Adrenal gland (tissue), 12 donors: ENCODE results near the gene C20orf141. TPM values are rescaled to one million over a fixed set of nuclear protein-coding genes. Genes with fewer than 3 reads are reported as not detected.

Experiments used
- DNase-seq, 7 donors: peaks; one replicate each; pipeline ENCODE4 v3.0.0-alpha.2; 2019 to 2020
- H3K27ac ChIP-seq, 5 donors: fragments of 200-600 bp; sonication (generic) in 4 of 5; 1 replicate in 3 of 5; 2 replicates in 2 of 5; pipeline versions ENCODE4 v1.5.1 to v1.8.0; 2016 to 2020; ENCODE audit warnings: mild to moderate bottlenecking in 1 of 5
- H3K27me3 ChIP-seq: fragments of 200-600 bp; 2 replicates; pipeline ENCODE4 v1.8.0; 2021
- H3K36me3 ChIP-seq, 2 donors: fragments of 200-600 bp; replicated peaks in 1 of 2; 1 replicate in 1 of 2; 2 replicates in 1 of 2; pipeline versions ENCODE4 v1.5.1 to v1.8.0; 2018 to 2022
- H3K4me1 ChIP-seq, 2 donors: fragments of 200-600 bp; replicated peaks in 1 of 2; 1 replicate in 1 of 2; 2 replicates in 1 of 2; pipeline versions ENCODE4 v1.5.1 to v1.8.0; 2018 to 2021
- H3K4me3 ChIP-seq, 4 donors: fragments of 200-600 bp; sonication (generic) in 3 of 4; one replicate each; pipeline ENCODE4 v1.5.1; 2016 to 2018
- H3K9me3 ChIP-seq, 3 donors: fragments of 200-600 bp; sonication (generic) in 1 of 3; replicated peaks in 1 of 3; 1 replicate in 2 of 3; 2 replicates in 1 of 3; pipeline versions ENCODE4 v1.5.1 to v1.8.0; 2016 to 2021
- POLR2A ChIP-seq, 2 donors: fragments of 450-650 bp; IDR thresholded peaks; one replicate each; pipeline ENCODE4 v1.6.1; 2017; ENCODE audit warnings: antibody characterized with exemption in 2 of 2, mild to moderate bottlenecking in 2 of 2, moderate library complexity in 1 of 2
- WGBS, 4 donors: extraction: QIAGEN DNeasy Blood & Tissue Kit in 2 of 4; methylation state at CpG; one replicate each; pipeline versions ENCODE4 v1.1.5 to v1.1.7; 2013 to 2017; 5-methylcytosine and 5-hydroxymethylcytosine counted together
- intact Hi-C, 2 donors: fragments of 100-400 bp; cut with DNase I; formaldehyde crosslinking; loops; one replicate each; pipeline versions ENCODE4 v1.14.1 to v1.15.0; 2022 to 2023
- polyA plus RNA-seq, 3 donors: library from polyadenylated mRNA; stranded (reverse); fragments of 200-250 nt in 2 of 3; fragments of 350-450 nt in 1 of 3; fragmentation: Illumina TruSeq in 1 of 3; extraction: RNeasy Lipid Tissue Mini Kit (QIAGEN cat#74804) in 1 of 3; gene quantifications; one replicate each; pipeline ENCODE4 v1.2.3, GENCODE V29; 2013 to 2014
- total RNA-seq, 9 donors: library from RNA; depleted of rRNA in 4 of 9; stranded (reverse); fragments of >200 nt in 4 of 9; fragments of 120-200 nt in 1 of 9; fragmentation: NEBNext Ultra II Directional in 1 of 9; extraction: Animal tissue kit (Norgen Biotek cat#: 25700) in 1 of 9; gene quantifications; one replicate each; pipeline versions ENCODE4 v1.1.0 to v1.2.4, GENCODE V29; 2013 to 2023
- TF ChIP-seq, protein P1 (sequence below), 6 experiments: fragments of 450-650 bp in 4 of 6; fragments of 200-600 bp in 2 of 6; sonication (generic) in 1 of 6; IDR thresholded peaks; 1 replicate in 5 of 6; 2 replicates in 1 of 6; pipeline versions ENCODE4 v1.5.1 to v1.8.0; 2016 to 2021; ENCODE audit warnings: antibody characterized with exemption in 6 of 6, mild to moderate bottlenecking in 2 of 6, moderate library complexity in 1 of 6
- donor health status: healthy with polysubstance abuse.
- donor health status: Bipolar disorder and iron deficiency.
- donor health status: DM: yes; HTN: yes; CAD: no.
- donor health status: DM: no; HTN: no; CAD: no.
- donor health status: DM: no; HTN: no; CAD: no.
- donor health status: DM: yes; HTN: yes; CAD: no.

The C20orf141 gene
- total and polyA plus RNA-seq, 12 donors = 0.30 TPM; not detected in 11

DNA sequence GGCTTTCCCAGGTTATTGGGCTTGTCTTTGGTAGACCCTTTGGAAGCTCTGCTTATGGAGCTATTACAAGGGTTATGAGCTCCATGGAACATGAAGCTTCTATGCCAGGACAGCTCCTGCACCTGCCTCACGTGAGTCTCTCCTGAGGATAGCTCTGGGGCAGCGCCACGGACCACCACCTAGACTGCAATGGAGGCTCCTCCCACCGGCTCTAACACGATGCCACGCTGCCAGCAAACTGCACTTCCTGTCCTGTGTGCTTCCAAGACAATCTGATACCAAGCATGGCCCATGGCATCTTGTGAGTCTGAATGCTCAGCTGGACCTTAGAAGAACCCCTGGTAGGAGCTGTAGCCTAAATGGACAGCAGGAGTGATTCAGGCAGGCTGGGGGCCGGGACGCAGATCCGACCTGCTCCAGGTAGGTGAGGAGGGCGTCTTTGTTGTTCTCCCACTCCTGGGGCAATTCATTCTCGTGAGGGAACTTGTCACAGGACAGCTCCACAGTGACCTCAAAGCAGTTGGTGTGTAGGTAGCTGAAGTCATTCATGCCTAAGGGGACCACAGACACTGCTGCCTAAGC lies 19.8 kb upstream of the C20orf141 start:
- Histone ChIP-seq H3K9me3 (no peaks in the 10 kb centered on the region), H3K4me1 (no peaks in the 10 kb centered on the region), H3K27me3 (peaks cover 16% of the 10 kb centered on the region), H3K27ac (no peak overlapping the region), H3K4me3 (no peak overlapping the region), H3K36me3 (no peaks in the 10 kb centered on the region)
- TF ChIP-seq, protein P1, sequence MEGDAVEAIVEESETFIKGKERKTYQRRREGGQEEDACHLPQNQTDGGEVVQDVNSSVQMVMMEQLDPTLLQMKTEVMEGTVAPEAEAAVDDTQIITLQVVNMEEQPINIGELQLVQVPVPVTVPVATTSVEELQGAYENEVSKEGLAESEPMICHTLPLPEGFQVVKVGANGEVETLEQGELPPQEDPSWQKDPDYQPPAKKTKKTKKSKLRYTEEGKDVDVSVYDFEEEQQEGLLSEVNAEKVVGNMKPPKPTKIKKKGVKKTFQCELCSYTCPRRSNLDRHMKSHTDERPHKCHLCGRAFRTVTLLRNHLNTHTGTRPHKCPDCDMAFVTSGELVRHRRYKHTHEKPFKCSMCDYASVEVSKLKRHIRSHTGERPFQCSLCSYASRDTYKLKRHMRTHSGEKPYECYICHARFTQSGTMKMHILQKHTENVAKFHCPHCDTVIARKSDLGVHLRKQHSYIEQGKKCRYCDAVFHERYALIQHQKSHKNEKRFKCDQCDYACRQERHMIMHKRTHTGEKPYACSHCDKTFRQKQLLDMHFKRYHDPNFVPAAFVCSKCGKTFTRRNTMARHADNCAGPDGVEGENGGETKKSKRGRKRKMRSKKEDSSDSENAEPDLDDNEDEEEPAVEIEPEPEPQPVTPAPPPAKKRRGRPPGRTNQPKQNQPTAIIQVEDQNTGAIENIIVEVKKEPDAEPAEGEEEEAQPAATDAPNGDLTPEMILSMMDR (IDR thresholded peaks at IDR 0.05) = no peak
- TF ChIP-seq POLR2A (IDR thresholded peaks at IDR 0.05) = no peak
- DNase-seq = no peak
- 65 to 87% (median 82%) methylated on average over 2 to 11 of the region's 11 CpGs for WGBS, 4 donors
- intact Hi-C loops = no loop called here

DNA sequence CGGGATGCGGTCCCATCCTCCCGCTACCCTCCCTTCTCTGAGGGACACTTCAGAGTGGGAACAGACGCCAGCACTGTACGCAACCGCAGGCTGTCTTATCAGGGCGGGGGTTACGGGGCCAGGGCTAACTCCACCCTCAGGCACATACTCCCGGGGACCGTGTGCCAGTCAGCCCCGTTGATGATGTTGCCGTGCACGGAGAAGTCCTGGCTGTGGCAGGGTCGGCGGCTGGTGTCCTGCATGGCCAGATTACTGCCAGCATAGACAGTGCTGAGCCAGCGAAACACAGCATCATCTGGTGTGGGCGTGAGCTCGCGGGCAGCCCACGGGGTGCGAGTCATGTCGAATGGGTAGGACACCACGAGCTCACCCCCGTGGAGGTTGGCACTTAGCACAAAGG lies 19.3 kb upstream of the C20orf141 start:
- H3K36me3 ChIP-seq = no peaks in the 10 kb centered on the region
- TF ChIP-seq POLR2A (IDR thresholded peaks at IDR 0.05) = no peak
- TF ChIP-seq, protein P1 (IDR thresholded peaks at IDR 0.05) = no peak
- whole genome bisulfite sequencing, 4 donors = 67 to 85% (median 79%) methylated on average over 18 to 24 of the region's 24 CpGs
- no peaks in the 10 kb centered on the region for H3K9me3 ChIP-seq
- no peak overlapping the region for H3K4me3 ChIP-seq
- intact Hi-C loops = no loop called here
- no peaks in the 10 kb centered on the region for H3K4me1 ChIP-seq
- no peak for DNase-seq
- H3K27ac ChIP-seq = no peak overlapping the region
- peaks cover 21% of the 10 kb centered on the region for H3K27me3 ChIP-seq

DNA sequence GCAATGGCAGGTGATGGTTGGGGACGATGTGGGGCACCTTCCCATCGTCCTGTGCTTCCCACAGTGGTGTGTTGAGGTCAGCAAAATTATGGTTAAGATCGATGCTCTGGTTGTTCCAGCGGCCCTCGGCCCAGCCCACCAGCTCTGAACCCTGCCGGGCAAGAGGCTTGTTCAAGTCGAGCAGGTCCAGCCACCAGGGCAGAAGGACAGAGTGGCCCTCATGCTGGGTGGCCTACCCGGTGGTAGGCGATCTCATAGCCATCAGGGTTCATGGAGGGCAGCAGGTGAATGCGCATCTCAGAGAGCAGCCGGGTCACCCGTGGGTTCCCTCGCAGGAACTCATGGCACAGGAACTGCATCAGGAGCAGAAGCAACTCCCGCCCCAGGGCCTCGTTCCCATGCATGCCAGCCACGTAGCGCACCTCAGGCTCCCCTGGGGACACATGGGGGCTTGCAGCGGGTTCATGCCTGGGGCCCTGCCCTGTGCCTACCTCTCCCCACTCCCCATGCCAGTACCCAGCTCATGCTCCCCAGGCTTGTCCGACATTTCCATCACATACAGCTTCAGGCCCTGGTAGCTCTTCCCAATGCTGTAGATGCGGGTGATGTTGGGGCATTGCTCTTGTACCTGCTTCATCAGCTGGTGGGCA lies 18.7 kb upstream of the C20orf141 start:
- no peak for TF ChIP-seq POLR2A (IDR thresholded peaks at IDR 0.05)
- TF ChIP-seq, protein P1 (IDR thresholded peaks at IDR 0.05) = no peak
- Histone ChIP-seq H3K4me3 (no peak overlapping the region), H3K27ac (no peak overlapping the region), H3K4me1 (peaks cover 0 to 1% of the 10 kb centered on the region in 2 donors), H3K36me3 (no peaks in the 10 kb centered on the region), H3K9me3 (no peaks in the 10 kb centered on the region), H3K27me3 (peaks cover 28% of the 10 kb centered on the region)
- intact Hi-C loops = no loop called here
- no peak for DNase-seq
- WGBS, 4 donors = 83 to 94% (median 90%) methylated on average over 16 to 20 of the region's 20 CpGs

DNA sequence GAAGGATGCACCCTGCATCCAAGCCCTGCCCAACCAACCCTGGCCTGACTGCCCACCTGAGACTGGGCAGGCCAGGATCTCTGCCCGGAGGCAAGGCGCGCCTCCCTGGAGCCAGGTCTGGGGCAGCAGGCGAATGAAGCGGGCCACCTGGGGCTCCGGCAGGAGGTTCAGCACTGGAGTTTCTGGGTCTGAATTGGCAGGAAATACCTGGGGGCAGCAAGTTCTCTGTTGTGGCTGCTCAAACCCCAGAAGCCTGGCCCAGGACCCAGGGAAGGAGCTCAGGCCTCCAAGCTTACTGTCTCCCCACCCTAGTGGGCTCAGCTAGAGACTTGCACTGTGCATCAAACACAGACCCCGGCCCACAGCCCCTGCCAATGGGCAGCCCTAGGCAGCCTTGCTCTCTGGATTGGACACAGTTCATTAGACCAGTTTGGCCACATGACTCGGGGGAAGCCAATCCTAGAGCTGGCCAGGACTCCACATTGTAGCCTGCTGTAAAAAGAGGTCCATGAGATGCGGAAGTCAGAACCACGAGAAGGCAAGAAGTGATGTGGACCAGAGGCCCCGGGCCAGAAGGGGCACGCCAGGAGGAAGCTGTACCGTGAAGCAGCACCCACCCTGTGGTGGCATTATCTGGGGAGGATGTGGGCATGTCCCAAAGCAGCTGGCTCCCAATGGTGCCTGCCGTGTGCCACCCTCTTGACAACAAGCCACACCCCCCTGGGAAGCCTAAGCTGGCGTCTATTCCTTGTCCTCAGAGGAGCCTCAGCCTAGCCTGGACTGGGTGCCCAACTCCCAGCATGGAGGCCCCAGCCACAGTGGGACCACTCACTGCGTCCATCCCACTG lies 17.4 kb upstream of the C20orf141 start:
- H3K9me3 ChIP-seq = no peaks in the 10 kb centered on the region
- no peak overlapping the region for H3K27ac ChIP-seq
- WGBS, 4 donors = 76 to 81% (median 81%) methylated on average over 10 to 16 of the region's 16 CpGs
- peaks cover 40% of the 10 kb centered on the region for H3K27me3 ChIP-seq
- H3K36me3 ChIP-seq = no peaks in the 10 kb centered on the region
- intact Hi-C loops = no loop called here
- H3K4me3 ChIP-seq = no peak overlapping the region
- peaks cover 0 to 5% of the 10 kb centered on the region in 2 donors for H3K4me1 ChIP-seq
- no peak for TF ChIP-seq POLR2A (IDR thresholded peaks at IDR 0.05)
- TF ChIP-seq, protein P1 (IDR thresholded peaks at IDR 0.05) = no peak
- no peak for DNase-seq
